K562 (cell line): ENCODE measurements around the gene CPSF4. TPM values are rescaled to one million over a fixed set of nuclear protein-coding genes. Genes with fewer than 3 reads are reported as not detected.
"Not testable (repeated sequence)": the region's sequence is repeated elsewhere in the genome, so short reads cannot be mapped to it uniquely, and the experiment has no call there.

Experiments used
- ATAC-seq: fragments of 200-7000 bp; cut with Tn5 transposase; 3 replicates; pipeline ENCODE4 v1.9.1; 2020; ENCODE audit warnings: moderate library complexity
- BruUV-seq: library from RNA; stranded (reverse); fragments of 400-500 nt; replicated peaks from 2 replicates; lab custom pipeline; 2021; lab: Mats Ljungman, UMichigan
- CTCF ChIA-PET: fragments of 300-600 bp; formaldehyde crosslinking; extraction: SDS; loops from one replicate; lab custom pipeline; 2021; ENCODE audit warnings: low intra/inter-chr PET ratio; lab: Yijun Ruan, JAX
- POLR2A ChIA-PET: fragments of 300-600, 350-650 bp; sonication (Branson Sonifier 250); formaldehyde crosslinking; extraction: SDS; loops from one replicate; lab custom pipeline; 2021; ENCODE audit warnings: antibody characterized with exemption, inconsistent platforms; lab: Yijun Ruan, JAX
- DNase-seq, 4 experiments: peaks; one replicate each; pipeline versions ENCODE4 v3.0.0 to v3.0.0-alpha.2; 2011 to 2018; ENCODE audit warnings: low spot score in 3 of 4, mixed read lengths in 3 of 4; ENCODE audit errors: extremely low read depth in 1 of 4
- FAIRE-seq: peaks from 2 replicates; lab custom pipeline; 2011; peaks lifted over from hg19 to GRCh38; lab: Jason Lieb, UNC
- H2AFZ ChIP-seq: 2 replicates; pipeline ENCODE4 v1.6.0; 2011; ENCODE audit warnings: low read depth, low read length, control low read depth, inconsistent platforms
- H3K27ac ChIP-seq: fragments of 200-600 bp; 3 replicates; pipeline ENCODE4 v1.8.0; 2011; ENCODE audit warnings: low read depth, mild to moderate bottlenecking, control low read depth, inconsistent platforms, low read length, moderate library complexity, mixed read lengths; ENCODE audit errors: extremely low read depth
- H3K27me3 ChIP-seq, 2 experiments: fragments of 300-600 bp in 1 of 2; 2 replicates in 1 of 2; 3 replicates in 1 of 2; pipeline versions ENCODE4 v1.6.0 to v1.8.0; 2011; ENCODE audit warnings: inconsistent platforms in 2 of 2, low read length in 2 of 2, mild to moderate bottlenecking in 1 of 2, mixed read lengths in 1 of 2, moderate library complexity in 1 of 2; ENCODE audit not compliant: control insufficient read depth in 2 of 2, insufficient read depth in 2 of 2
- H3K36me3 ChIP-seq: fragments of 300-600 bp; 3 replicates; pipeline ENCODE4 v1.8.0; 2011; ENCODE audit warnings: mild to moderate bottlenecking, low read length, inconsistent platforms; ENCODE audit not compliant: control insufficient read depth, insufficient read depth
- H3K4me1 ChIP-seq, 2 experiments: fragments of 200-600 bp in 1 of 2; replicated peaks in 1 of 2; 2 replicates in 1 of 2; 3 replicates in 1 of 2; pipeline versions ENCODE4 v1.5.1 to v1.8.0; 2011; ENCODE audit warnings: inconsistent platforms in 2 of 2, low read length in 2 of 2, mild to moderate bottlenecking in 1 of 2, mixed read lengths in 1 of 2, moderate library complexity in 1 of 2; ENCODE audit not compliant: control insufficient read depth in 2 of 2, insufficient read depth in 2 of 2
- H3K4me2 ChIP-seq: 2 replicates; pipeline ENCODE4 v1.6.1; 2011; ENCODE audit warnings: low read length, control low read depth, inconsistent platforms, mixed read lengths; ENCODE audit not compliant: insufficient read depth
- H3K4me3 ChIP-seq: fragments of 200-600 bp; sonication (generic), shearing (Covaris generic); 2 replicates; pipeline ENCODE4 v1.5.1; 2016; ENCODE audit warnings: control low read depth, inconsistent platforms
- H3K79me2 ChIP-seq: fragments of 200-600 bp; 3 replicates; pipeline ENCODE4 v1.8.0; 2011; ENCODE audit warnings: low read length, inconsistent platforms; ENCODE audit not compliant: control insufficient read depth, insufficient read depth
- H3K9ac ChIP-seq, 2 experiments: 2 replicates each; pipeline versions ENCODE4 v1.6.0 to v1.6.1; 2011; ENCODE audit warnings: low read depth in 2 of 2, low read length in 2 of 2, control low read depth in 1 of 2, inconsistent platforms in 1 of 2, mild to moderate bottlenecking in 1 of 2, mixed read lengths in 1 of 2; ENCODE audit not compliant: insufficient read depth in 1 of 2
- H3K9me1 ChIP-seq: one replicate; pipeline ENCODE4 v1.6.0; 2011; ENCODE audit warnings: inconsistent platforms, mild to moderate bottlenecking, low read length, moderate library complexity; ENCODE audit not compliant: control insufficient read depth, insufficient read depth
- H3K9me3 ChIP-seq: replicated peaks from 2 replicates; pipeline ENCODE4 v1.5.1; 2011; ENCODE audit warnings: low read depth, low read length, inconsistent platforms; ENCODE audit not compliant: control insufficient read depth, insufficient read depth
- H4K20me1 ChIP-seq: replicated peaks from 2 replicates; pipeline ENCODE4 v1.6.1; 2011; ENCODE audit warnings: low read length, inconsistent platforms, mixed read lengths; ENCODE audit not compliant: control insufficient read depth, insufficient read depth
- RAD21 ChIP-seq, 2 experiments: fragments of 250-450 bp in 1 of 2; fragments of 450-650 bp in 1 of 2; sonication (Bioruptor Pico) in 1 of 2; formaldehyde crosslinking in 1 of 2; IDR thresholded peaks in 1 of 2; conservative IDR thresholded peaks in 1 of 2; 2 replicates each; pipeline versions ENCODE4 v1.4.0 to v1.8.0; 2020 to 2022; ENCODE audit warnings: mild to moderate bottlenecking in 2 of 2, moderate library complexity in 1 of 2
- RBFOX2 ChIP-seq: fragments of 200-400 bp; formaldehyde crosslinking; IDR thresholded peaks from 2 replicates; pipeline ENCODE4 v1.6.1; 2017; ENCODE audit warnings: low read depth, mild to moderate bottlenecking, low read length, moderate library complexity
- REST ChIP-seq, 2 experiments: fragments of 450-650 bp; formaldehyde crosslinking in 1 of 2; IDR thresholded peaks; 2 replicates each; pipeline versions ENCODE4 v1.4.0 to v1.6.1; 2014 to 2020; ENCODE audit warnings: mild to moderate bottlenecking in 2 of 2, borderline replicate concordance in 1 of 2, low read depth in 1 of 2
- ZBTB33 ChIP-seq: sonication (generic); formaldehyde crosslinking; IDR thresholded peaks from 2 replicates; pipeline ENCODE4 v1.8.1; 2023; ENCODE audit warnings: mild to moderate bottlenecking, missing genetic modification reagents
- WGBS: fragments of 100-300 bp; shearing (Covaris generic); methylation state at CpG from one replicate; pipeline ENCODE4 v1.1.6; 2016; ENCODE audit warnings: low coverage, mixed read lengths; ENCODE audit not compliant: insufficient coverage; ENCODE audit errors: missing lambda C conversion rate; 5-methylcytosine and 5-hydroxymethylcytosine counted together
- in situ Hi-C: fragments of 300-500 bp; cut with MboI; formaldehyde crosslinking; loops from 4 replicates; pipeline ENCODE4 v1.15.0; 2018; ENCODE audit warnings: inconsistent platforms, mixed read lengths
- intact Hi-C: fragments of 100-400 bp; cut with micrococcal nuclease; formaldehyde crosslinking; loops from 2 replicates; pipeline ENCODE4 v1.14.2; 2022
- polyA plus RNA-seq, 8 experiments: library from polyadenylated mRNA; depleted of rRNA in 4 of 8; stranded (reverse) in 5 of 8; unstranded in 3 of 8; fragments of >200 nt; fragmentation: Nextera tagmentation in 2 of 8; fragmentation: Illumina TruSeq in 1 of 8; extraction: Ambion mirVana in 2 of 8; extraction: Trizol in 1 of 8; gene quantifications; 2 replicates each; pipeline versions ENCODE4 v1.2.1 to v1.2.3, GENCODE V29; 2011 to 2014; ENCODE audit warnings: inconsistent platforms in 1 of 8, missing spikeins in 1 of 8
- total RNA-seq, 7 experiments: library from RNA; depleted of rRNA in 6 of 7; stranded (reverse); fragments of >200 nt in 6 of 7; fragmentation: Illumina TruSeq in 2 of 7; extraction: Trizol in 2 of 7; gene quantifications; 2 replicates each; pipeline versions ENCODE4 v1.2.1 to v1.2.3, GENCODE V29; 2011 to 2021; ENCODE audit warnings: low replicate concordance in 1 of 7
- TF ChIP-seq, protein P1 (sequence below): fragments of 200-800 bp; sonication (Bioruptor generic); IDR thresholded peaks from 2 replicates; pipeline ENCODE4 v1.6.1; 2017; ENCODE audit warnings: missing genetic modification characterization, missing compliant biosample characterization

Gene CPSF4
- total and polyA plus RNA-seq, 9 of the 15 experiments (the other 6 are each of a cell fraction or from before 2014, with no cell fraction given) = 16.9 to 118 (median 71.7) TPM

DNA sequence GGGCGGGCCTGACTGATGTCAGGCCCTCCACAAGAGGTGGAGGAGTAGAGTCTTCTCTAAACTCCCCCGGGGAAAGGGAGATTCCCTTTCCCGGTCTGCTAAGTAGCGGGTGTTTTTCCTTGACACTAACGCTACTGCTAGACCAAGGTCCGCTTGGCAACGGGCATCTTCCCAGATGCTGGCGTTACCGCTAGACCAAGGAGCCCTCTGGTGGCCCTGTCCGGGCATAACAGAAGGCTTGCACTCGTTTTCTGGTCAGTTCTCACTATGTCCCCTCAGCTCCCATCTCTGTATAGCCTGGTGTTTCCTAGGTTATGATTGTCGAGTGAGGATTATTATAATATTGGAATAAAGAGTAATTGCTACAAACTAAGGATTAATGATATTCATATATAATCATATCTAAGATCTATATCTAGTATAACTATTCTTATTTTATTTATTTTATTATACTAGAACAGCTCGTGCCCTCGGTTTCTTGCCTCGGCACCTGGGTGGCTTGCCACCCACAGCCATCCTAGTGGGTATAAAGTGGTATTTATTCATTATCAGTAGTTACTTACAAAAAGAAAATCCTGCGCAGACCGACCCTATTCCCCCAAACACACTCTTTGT lies 23.1 kb upstream of the CPSF4 start:
- POLR2A ChIA-PET = interaction anchor here (0.6 to 0.8 kb wide), 2 partner anchors 9 to 16 kb away, joined by 3 read pairs; no protein-coding TSS in a partner anchor
- 74% methylated on average over 17 of the region's 17 CpGs for WGBS
- H3K79me2 ChIP-seq = peaks cover 16% of the 10 kb centered on the region
- peaks cover 2 to 15% of the 10 kb centered on the region in 2 experiments; a peak in 3 of 5 replicates for H3K4me1 ChIP-seq
- H3K4me3 ChIP-seq; H3K4me2 ChIP-seq; H3K27ac ChIP-seq; CTCF ChIA-PET; BruUV-seq; H3K27me3 ChIP-seq; H3K9ac ChIP-seq; H3K9me1 ChIP-seq; in situ Hi-C loops; H4K20me1 ChIP-seq; H2AFZ ChIP-seq; ATAC-seq; FAIRE-seq; H3K9me3 ChIP-seq; intact Hi-C loops; TF ChIP-seq REST (CRISPR knock-in tag; IDR thresholded peaks at IDR 0.05; ENCODE audit: low read depth): not testable (repeated sequence)
- DNase-seq = peak in 1 of 4 experiments; percentile 51
- H3K36me3 ChIP-seq = peaks cover 97% of the 10 kb centered on the region
- TF ChIP-seq RAD21 (CRISPR knock-in tag; conservative IDR thresholded peaks at IDR 0.05 in 1 of 2, IDR thresholded peaks at IDR 0.05 in 1 of 2) (peak; percentile 41 to 66; a peak in 3 of 4 replicates), RBFOX2 (peak; percentile 27), REST (IDR thresholded peaks at IDR 0.05; ENCODE audit: borderline replicate concordance) (0 out of 2 replicates have a peak, but pooled peaks have one; percentile 9), ZBTB33 (CRISPR knock-in tag) (peak; percentile 100)
- TF ChIP-seq, protein P1, sequence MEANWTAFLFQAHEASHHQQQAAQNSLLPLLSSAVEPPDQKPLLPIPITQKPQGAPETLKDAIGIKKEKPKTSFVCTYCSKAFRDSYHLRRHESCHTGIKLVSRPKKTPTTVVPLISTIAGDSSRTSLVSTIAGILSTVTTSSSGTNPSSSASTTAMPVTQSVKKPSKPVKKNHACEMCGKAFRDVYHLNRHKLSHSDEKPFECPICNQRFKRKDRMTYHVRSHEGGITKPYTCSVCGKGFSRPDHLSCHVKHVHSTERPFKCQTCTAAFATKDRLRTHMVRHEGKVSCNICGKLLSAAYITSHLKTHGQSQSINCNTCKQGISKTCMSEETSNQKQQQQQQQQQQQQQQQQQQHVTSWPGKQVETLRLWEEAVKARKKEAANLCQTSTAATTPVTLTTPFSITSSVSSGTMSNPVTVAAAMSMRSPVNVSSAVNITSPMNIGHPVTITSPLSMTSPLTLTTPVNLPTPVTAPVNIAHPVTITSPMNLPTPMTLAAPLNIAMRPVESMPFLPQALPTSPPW (CRISPR knock-in tag) = 0 out of 2 replicates have a peak, but pooled peaks have one; percentile 9
